NB4 (cell line): ENCODE data around the gene CDRT15.

ENCODE experiments used
- CTCF ChIP-seq: IDR thresholded peaks from one replicate; pipeline ENCODE4 v1.5.1; 2012; ENCODE audit warnings: low read depth, low read length
- MAX ChIP-seq: IDR thresholded peaks from 2 replicates; pipeline ENCODE4 v1.6.1; 2011; ENCODE audit warnings: low read depth, low read length
- MYC ChIP-seq: IDR thresholded peaks from 2 replicates; pipeline ENCODE4 v1.6.1; 2011; ENCODE audit warnings: low read depth, low read length
- POLR2A ChIP-seq: IDR thresholded peaks from 2 replicates; pipeline ENCODE4 v1.6.1; 2011; ENCODE audit warnings: mild to moderate bottlenecking; ENCODE audit not compliant: insufficient read length; ENCODE audit errors: extremely low read depth

- no peak for TF ChIP-seq POLR2A
- no peak for TF ChIP-seq CTCF
- no peak for TF ChIP-seq MAX
- no peak for TF ChIP-seq MYC
Observed at GRCh38 chr17:14204546-14204945, 32.1 kb downstream of the CDRT15 start.
